SK-N-SH treated with all-trans-retinoic acid at 6 μM for 48 hours (cell line): ENCODE data around the gene ELOVL1.

Experiments
- ATAC-seq: fragments of 200-7000 bp; cut with Tn5 transposase; 3 replicates; pipeline ENCODE4 v1.9.1; 2020; ENCODE audit warnings: mild to moderate bottlenecking, moderate library complexity
- ARNTL ChIP-seq: fragments of 450-650 bp; formaldehyde crosslinking; IDR thresholded peaks from 2 replicates; pipeline ENCODE4 v1.5.0; 2020; ENCODE audit warnings: low read depth, mild to moderate bottlenecking, moderate library complexity, borderline replicate concordance
- CSDC2 ChIP-seq: fragments of 250-450 bp; sonication (Bioruptor Pico); IDR thresholded peaks from 2 replicates; pipeline ENCODE4 v1.5.0; 2020; ENCODE audit warnings: mild to moderate bottlenecking, moderate library complexity
- ESRRG ChIP-seq: fragments of 250-450 bp; sonication (Bioruptor Pico); IDR thresholded peaks from 2 replicates; pipeline ENCODE4 v1.6.1; 2021; ENCODE audit warnings: mild to moderate bottlenecking
- GLIS3 ChIP-seq: fragments of 250-450 bp; sonication (Bioruptor Pico); IDR thresholded peaks from 2 replicates; pipeline ENCODE4 v1.5.0; 2020; ENCODE audit warnings: mild to moderate bottlenecking, moderate library complexity
- ISL1 ChIP-seq: fragments of 250-450 bp; sonication (Bioruptor Pico); IDR thresholded peaks from 2 replicates; pipeline ENCODE4 v2.1.2; 2022; ENCODE audit warnings: mild to moderate bottlenecking, moderate library complexity
- PPARA ChIP-seq: fragments of 250-450 bp; sonication (Bioruptor Pico); IDR thresholded peaks from 2 replicates; pipeline ENCODE4 v1.5.0; 2020; ENCODE audit warnings: mild to moderate bottlenecking, borderline replicate concordance
- SNAI2 ChIP-seq: fragments of 250-450 bp; sonication (Bioruptor Pico); IDR thresholded peaks from 2 replicates; pipeline ENCODE4 v1.5.0; 2020; ENCODE audit warnings: mild to moderate bottlenecking, moderate library complexity
- TCF4 ChIP-seq: fragments of 250-450 bp; sonication (Bioruptor Pico); IDR thresholded peaks from 2 replicates; pipeline ENCODE4 v1.8.0; 2021; ENCODE audit warnings: mild to moderate bottlenecking, moderate library complexity, borderline replicate concordance
- TOX ChIP-seq: fragments of 250-450 bp; sonication (Bioruptor Pico); IDR thresholded peaks from 2 replicates; pipeline ENCODE4 v1.8.0; 2021; ENCODE audit warnings: mild to moderate bottlenecking, moderate library complexity, borderline replicate concordance
- ZC3H10 ChIP-seq: fragments of 250-450 bp; sonication (Bioruptor Pico); IDR thresholded peaks from 2 replicates; pipeline ENCODE4 v1.5.1; 2021; ENCODE audit warnings: mild to moderate bottlenecking, moderate library complexity
- ZFP30 ChIP-seq: fragments of 450-650 bp; formaldehyde crosslinking; IDR thresholded peaks from 2 replicates; pipeline ENCODE4 v1.5.0; 2022; ENCODE audit warnings: mild to moderate bottlenecking, moderate library complexity
- ZNF565 ChIP-seq: fragments of 450-650 bp; formaldehyde crosslinking; conservative IDR thresholded peaks from 2 replicates; pipeline ENCODE4 v1.5.0; 2020; ENCODE audit warnings: low read depth, mild to moderate bottlenecking, moderate library complexity
- ZNF70 ChIP-seq: fragments of 450-650 bp; formaldehyde crosslinking; IDR thresholded peaks from 2 replicates; pipeline ENCODE4 v1.5.0; 2020; ENCODE audit warnings: mild to moderate bottlenecking, moderate library complexity
- ZNF8 ChIP-seq: fragments of 450-650 bp; formaldehyde crosslinking; IDR thresholded peaks from 2 replicates; pipeline ENCODE4 v1.5.0; 2020; ENCODE audit warnings: mild to moderate bottlenecking, moderate library complexity
- TF ChIP-seq, protein P1 (sequence below): fragments of 250-450 bp; sonication (Bioruptor Pico); IDR thresholded peaks from 2 replicates; pipeline ENCODE4 v1.5.0; 2020; ENCODE audit warnings: mild to moderate bottlenecking, moderate library complexity
- TF ChIP-seq, protein P2 (sequence below): fragments of 250-450 bp; sonication (Bioruptor Pico); IDR thresholded peaks from 2 replicates; pipeline ENCODE4 v1.8.0; 2020; ENCODE audit warnings: mild to moderate bottlenecking, moderate library complexity, borderline replicate concordance
- TF ChIP-seq, protein P3 (sequence below): fragments of 250-450 bp; sonication (Bioruptor Pico); IDR thresholded peaks from 2 replicates; pipeline ENCODE4 v1.8.0; 2021; ENCODE audit warnings: low read depth, mild to moderate bottlenecking, moderate library complexity, borderline replicate concordance
- TF ChIP-seq, protein P4 (sequence below): fragments of 250-450 bp; sonication (Bioruptor Pico); IDR thresholded peaks from 2 replicates; pipeline ENCODE4 v1.5.1; 2020; ENCODE audit warnings: low read depth, mild to moderate bottlenecking, moderate library complexity

Gene ELOVL1

DNA sequence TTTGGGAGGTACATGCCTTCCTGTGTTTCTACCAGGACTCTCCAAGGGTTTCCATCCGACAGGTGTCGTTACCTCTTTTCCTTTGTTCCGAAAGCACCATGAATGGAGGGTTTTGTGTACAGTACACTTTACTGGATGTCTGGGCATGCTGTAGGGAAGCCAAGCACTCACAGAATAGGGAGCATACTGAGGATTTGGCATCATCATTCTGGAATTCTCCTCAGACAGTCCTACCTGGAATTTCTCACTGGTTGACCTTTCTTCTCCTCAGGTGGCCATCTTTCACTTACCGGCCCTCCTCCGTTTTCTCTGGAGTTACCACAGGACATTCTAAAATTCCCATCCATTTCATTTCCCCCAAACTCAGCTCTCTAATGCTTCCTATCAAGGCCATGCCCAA, 36.1 kb downstream of the ELOVL1 start (continued):
- TF ChIP-seq ISL1 (no peak), CSDC2 (CRISPR knock-in tag) (no peak)
- TF ChIP-seq, protein P1, sequence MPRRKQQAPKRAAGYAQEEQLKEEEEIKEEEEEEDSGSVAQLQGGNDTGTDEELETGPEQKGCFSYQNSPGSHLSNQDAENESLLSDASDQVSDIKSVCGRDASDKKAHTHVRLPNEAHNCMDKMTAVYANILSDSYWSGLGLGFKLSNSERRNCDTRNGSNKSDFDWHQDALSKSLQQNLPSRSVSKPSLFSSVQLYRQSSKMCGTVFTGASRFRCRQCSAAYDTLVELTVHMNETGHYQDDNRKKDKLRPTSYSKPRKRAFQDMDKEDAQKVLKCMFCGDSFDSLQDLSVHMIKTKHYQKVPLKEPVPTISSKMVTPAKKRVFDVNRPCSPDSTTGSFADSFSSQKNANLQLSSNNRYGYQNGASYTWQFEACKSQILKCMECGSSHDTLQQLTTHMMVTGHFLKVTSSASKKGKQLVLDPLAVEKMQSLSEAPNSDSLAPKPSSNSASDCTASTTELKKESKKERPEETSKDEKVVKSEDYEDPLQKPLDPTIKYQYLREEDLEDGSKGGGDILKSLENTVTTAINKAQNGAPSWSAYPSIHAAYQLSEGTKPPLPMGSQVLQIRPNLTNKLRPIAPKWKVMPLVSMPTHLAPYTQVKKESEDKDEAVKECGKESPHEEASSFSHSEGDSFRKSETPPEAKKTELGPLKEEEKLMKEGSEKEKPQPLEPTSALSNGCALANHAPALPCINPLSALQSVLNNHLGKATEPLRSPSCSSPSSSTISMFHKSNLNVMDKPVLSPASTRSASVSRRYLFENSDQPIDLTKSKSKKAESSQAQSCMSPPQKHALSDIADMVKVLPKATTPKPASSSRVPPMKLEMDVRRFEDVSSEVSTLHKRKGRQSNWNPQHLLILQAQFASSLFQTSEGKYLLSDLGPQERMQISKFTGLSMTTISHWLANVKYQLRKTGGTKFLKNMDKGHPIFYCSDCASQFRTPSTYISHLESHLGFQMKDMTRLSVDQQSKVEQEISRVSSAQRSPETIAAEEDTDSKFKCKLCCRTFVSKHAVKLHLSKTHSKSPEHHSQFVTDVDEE (CRISPR knock-in tag) = no peak
- TF ChIP-seq, all 23 proteins: peak for 0

DNA sequence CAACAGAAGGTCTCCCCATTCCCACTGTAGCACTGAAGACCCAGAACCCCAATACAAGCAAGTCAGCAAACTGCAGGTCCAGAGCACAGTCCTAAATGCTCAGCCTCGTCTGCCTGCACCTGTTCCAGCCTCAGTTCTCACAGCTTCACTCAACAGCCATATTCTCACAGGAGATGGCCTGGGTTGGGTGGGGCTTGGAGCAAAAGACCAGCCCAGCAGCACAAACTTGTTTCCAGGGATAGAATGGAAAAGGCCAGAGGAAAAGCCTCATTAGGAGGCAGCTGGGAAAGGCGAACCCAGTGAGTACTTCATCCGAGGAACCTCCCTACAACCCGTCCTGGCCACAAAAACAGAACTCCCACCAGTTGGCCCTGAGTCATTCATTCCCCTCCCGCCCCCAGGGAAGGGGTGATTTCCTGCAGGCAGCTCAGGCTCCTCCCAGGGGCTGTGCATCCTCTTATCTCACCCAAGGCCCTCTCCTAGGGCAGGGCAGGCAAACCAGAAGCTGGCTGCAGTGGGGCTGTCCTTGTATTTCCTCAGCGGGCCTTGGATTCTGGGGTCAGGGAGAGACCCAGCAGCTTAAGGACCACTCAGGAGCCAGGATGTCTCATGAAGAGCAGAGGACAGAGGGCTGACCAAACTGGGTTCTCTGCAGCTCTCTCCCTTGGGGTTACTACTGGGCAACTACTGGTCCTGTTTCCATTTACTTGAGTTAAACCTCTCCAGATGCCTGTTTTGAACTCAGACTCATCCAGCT, 37.6 kb downstream of the ELOVL1 start:
- TF ChIP-seq ISL1 = no peak
- no peak for TF ChIP-seq CSDC2 (CRISPR knock-in tag)
- no peak for TF ChIP-seq ZFP30
- TF ChIP-seq GLIS3 (CRISPR knock-in tag) = no peak
- TF ChIP-seq, protein P2, sequence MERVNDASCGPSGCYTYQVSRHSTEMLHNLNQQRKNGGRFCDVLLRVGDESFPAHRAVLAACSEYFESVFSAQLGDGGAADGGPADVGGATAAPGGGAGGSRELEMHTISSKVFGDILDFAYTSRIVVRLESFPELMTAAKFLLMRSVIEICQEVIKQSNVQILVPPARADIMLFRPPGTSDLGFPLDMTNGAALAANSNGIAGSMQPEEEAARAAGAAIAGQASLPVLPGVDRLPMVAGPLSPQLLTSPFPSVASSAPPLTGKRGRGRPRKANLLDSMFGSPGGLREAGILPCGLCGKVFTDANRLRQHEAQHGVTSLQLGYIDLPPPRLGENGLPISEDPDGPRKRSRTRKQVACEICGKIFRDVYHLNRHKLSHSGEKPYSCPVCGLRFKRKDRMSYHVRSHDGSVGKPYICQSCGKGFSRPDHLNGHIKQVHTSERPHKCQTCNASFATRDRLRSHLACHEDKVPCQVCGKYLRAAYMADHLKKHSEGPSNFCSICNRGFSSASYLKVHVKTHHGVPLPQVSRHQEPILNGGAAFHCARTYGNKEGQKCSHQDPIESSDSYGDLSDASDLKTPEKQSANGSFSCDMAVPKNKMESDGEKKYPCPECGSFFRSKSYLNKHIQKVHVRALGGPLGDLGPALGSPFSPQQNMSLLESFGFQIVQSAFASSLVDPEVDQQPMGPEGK (CRISPR knock-in tag) = no peak
- TF ChIP-seq TOX (CRISPR knock-in tag) = no peak
- no peak for TF ChIP-seq ZNF565 (CRISPR knock-in tag)
- TF ChIP-seq PPARA (CRISPR knock-in tag) = no peak
- peak; percentile 73 for ATAC-seq

DNA sequence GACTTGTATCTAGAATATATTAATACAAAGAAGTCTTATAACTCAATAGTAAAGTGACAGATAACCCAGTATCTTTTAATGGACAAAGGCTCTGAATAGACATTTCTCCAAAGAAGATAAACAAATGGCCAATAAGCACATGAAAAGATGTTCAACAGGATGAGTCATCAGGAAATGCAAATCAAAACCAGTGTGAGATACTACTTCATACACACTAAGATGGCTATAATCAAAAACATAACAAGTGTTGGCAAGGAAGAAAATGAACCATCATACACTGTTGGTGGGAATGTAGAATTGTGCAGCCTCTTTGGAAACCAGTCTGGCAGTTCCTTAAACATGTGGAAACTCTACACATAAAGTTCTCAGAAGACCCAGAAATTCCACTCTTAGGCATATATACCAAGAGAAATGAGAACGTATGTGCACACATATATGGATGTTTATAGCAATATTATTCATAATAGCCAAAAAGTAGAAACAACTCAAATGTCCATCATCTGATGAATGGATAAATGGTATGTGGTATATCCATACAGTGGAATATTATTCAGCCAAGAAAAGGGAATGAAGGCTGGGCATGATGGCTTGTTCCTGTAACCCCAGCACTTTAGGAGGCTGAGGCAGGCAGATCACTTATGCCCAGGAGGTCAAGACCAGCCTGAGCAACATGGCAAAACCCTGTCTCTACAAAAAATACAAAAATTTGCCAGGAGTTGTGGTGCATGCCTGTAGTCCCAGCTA, 40.1 kb downstream of the ELOVL1 start:
- no peak for ATAC-seq

DNA sequence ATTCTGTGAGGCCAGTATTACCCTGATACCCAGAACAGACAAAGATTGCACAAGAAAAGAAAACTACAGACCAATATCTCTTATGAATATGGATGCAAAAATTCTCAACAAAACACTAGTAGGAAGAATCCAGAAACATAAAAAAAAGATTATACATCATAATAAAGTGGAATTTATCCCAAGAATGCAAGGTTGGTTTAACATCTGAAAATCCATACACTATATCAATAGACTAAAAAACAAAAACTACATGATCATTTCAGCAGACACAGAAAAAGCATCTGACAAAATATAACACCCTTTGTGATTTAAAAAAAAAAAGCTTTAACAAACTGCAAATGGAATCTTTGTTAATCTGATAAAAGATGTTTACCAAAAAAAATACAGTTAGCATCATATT, 42.4 kb downstream of the ELOVL1 start:
- ATAC-seq = no peak
- no peak for TF ChIP-seq ESRRG (CRISPR knock-in tag)

More for the DNA sequence above, 40.1 kb downstream of the ELOVL1 start:
- TF ChIP-seq ZC3H10 (CRISPR knock-in tag) (no peak), ZNF8 (CRISPR knock-in tag) (peak; percentile 99)

DNA sequence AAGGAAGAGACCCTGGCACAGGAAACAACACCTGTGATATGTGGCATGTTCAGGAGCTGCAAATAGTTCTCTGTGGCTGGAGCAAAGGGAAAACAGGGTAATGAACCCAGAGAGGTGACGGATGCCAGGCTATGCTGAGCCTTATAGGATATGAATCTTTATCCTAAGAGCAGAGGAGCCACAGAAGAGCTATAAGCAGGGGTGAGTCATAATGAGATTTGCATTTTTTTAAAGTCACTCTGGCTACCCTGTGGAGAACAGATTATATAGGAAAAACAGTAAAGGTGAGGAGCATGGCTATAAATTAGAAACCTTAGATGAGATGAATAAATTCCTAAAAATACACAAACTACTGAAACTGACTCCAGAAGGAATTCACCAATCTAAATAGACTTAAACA, 43.0 kb downstream of the ELOVL1 start:
- TF ChIP-seq SNAI2 (CRISPR knock-in tag) (no peak), ZFP30 (no peak)
- TF ChIP-seq, protein P3, sequence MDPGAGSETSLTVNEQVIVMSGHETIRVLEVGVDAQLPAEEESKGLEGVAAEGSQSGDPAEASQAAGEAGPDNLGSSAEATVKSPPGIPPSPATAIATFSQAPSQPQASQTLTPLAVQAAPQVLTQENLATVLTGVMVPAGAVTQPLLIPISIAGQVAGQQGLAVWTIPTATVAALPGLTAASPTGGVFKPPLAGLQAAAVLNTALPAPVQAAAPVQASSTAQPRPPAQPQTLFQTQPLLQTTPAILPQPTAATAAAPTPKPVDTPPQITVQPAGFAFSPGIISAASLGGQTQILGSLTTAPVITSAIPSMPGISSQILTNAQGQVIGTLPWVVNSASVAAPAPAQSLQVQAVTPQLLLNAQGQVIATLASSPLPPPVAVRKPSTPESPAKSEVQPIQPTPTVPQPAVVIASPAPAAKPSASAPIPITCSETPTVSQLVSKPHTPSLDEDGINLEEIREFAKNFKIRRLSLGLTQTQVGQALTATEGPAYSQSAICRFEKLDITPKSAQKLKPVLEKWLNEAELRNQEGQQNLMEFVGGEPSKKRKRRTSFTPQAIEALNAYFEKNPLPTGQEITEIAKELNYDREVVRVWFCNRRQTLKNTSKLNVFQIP (CRISPR knock-in tag) = no peak
- ATAC-seq = no peak

DNA sequence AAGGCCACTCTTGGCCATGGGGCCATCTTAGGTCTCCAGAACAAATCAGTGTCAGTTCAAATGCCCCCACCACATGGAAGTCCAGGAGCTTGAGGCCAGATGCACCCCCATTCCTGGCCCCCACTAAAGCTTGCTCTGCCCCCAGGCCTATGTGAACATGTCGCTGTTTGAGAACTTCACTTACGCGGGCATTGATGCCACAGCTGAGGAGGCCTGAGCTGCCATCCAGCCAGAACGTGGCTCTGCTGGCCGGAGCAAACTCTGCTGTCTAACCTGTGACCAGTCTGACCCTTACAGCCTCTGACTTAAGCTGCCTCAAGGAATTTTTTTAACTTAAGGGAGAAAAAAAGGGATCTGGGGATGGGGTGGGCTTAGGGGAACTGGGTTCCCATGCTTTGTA, 45.3 kb downstream of the ELOVL1 start:
- ATAC-seq = no peak
- TF ChIP-seq ISL1 (no peak), GLIS3 (CRISPR knock-in tag) (no peak), ZNF70 (CRISPR knock-in tag) (no peak), ARNTL (CRISPR knock-in tag) (no peak), ZFP30 (no peak), PPARA (CRISPR knock-in tag) (no peak), TCF4 (no peak), ZNF565 (CRISPR knock-in tag) (no peak), CSDC2 (CRISPR knock-in tag) (no peak)
- TF ChIP-seq, protein P4, sequence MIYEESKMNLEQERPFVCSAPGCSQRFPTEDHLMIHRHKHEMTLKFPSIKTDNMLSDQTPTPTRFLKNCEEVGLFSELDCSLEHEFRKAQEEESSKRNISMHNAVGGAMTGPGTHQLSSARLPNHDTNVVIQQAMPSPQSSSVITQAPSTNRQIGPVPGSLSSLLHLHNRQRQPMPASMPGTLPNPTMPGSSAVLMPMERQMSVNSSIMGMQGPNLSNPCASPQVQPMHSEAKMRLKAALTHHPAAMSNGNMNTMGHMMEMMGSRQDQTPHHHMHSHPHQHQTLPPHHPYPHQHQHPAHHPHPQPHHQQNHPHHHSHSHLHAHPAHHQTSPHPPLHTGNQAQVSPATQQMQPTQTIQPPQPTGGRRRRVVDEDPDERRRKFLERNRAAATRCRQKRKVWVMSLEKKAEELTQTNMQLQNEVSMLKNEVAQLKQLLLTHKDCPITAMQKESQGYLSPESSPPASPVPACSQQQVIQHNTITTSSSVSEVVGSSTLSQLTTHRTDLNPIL (CRISPR knock-in tag) = no peak
- TF ChIP-seq, protein P1 (CRISPR knock-in tag) = no peak
- TF ChIP-seq, protein P2 (CRISPR knock-in tag) = no peak
